Gastroesophageal sphincter (tissue), 3 donors: ENCODE measurements around the gene POMT1.

Experiments
- POLR2A ChIP-seq, 2 donors: fragments of 450-650 bp; IDR thresholded peaks; one replicate each; pipeline ENCODE4 v1.6.1; 2017; ENCODE audit warnings: antibody characterized with exemption in 2 of 2, mild to moderate bottlenecking in 2 of 2, moderate library complexity in 1 of 2
- TF ChIP-seq, protein P1 (sequence below), 4 experiments: fragments of 200-600 bp in 2 of 4; fragments of 450-650 bp in 2 of 4; sonication (generic) in 1 of 4; IDR thresholded peaks; one replicate each; pipeline ENCODE4 v1.5.1; 2017 to 2019; ENCODE audit warnings: antibody characterized with exemption in 4 of 4, mild to moderate bottlenecking in 2 of 4, moderate library complexity in 2 of 4

DNA sequence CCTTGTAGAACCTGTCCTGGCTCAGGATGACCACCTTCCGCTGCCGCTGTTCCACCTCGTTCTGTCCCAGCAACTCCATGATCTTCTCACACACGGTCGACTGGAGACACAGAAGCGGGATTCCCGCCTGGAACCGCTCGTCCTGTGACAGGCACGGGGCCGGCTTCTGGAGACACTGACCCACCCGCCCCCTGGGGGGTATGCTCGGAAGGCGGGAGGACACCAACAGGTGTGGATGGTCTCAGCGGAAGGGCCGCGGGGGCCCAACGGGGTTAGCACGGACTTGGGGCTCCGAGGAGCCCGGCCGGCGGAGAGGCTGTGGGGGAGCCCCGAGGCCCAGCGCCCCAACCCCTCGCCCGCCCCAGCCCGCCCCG, 27.8 kb downstream of the POMT1 start:
- TF ChIP-seq, protein P1, sequence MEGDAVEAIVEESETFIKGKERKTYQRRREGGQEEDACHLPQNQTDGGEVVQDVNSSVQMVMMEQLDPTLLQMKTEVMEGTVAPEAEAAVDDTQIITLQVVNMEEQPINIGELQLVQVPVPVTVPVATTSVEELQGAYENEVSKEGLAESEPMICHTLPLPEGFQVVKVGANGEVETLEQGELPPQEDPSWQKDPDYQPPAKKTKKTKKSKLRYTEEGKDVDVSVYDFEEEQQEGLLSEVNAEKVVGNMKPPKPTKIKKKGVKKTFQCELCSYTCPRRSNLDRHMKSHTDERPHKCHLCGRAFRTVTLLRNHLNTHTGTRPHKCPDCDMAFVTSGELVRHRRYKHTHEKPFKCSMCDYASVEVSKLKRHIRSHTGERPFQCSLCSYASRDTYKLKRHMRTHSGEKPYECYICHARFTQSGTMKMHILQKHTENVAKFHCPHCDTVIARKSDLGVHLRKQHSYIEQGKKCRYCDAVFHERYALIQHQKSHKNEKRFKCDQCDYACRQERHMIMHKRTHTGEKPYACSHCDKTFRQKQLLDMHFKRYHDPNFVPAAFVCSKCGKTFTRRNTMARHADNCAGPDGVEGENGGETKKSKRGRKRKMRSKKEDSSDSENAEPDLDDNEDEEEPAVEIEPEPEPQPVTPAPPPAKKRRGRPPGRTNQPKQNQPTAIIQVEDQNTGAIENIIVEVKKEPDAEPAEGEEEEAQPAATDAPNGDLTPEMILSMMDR (IDR thresholded peaks at IDR 0.05): peak in 3 of 4 experiments; percentile 5 to 39 (median 30)
- no peak for TF ChIP-seq POLR2A (IDR thresholded peaks at IDR 0.05)
